Pancreas (tissue), 10 donors: Measurements from ENCODE around the gene YIPF1. TPM values are rescaled to one million over a fixed set of nuclear protein-coding genes. Genes with fewer than 3 reads are reported as not detected.
"Not testable (repeated sequence)": the region's sequence is repeated elsewhere in the genome, so short reads cannot be mapped to it uniquely, and the experiment has no call there.

Experiments
- ATAC-seq, 4 donors: fragments of 200-7000 bp; cut with Tn5 transposase; one replicate each; pipeline versions ENCODE4 v1.8.0 to v1.9.1; 2020; ENCODE audit warnings: mild to moderate bottlenecking in 4 of 4, moderate library complexity in 4 of 4
- DNase-seq, 6 donors: peaks; one replicate each; pipeline ENCODE4 v3.0.0-alpha.2; 2020
- FAIRE-seq: peaks from 2 replicates; lab custom pipeline; 2012; peaks lifted over from hg19 to GRCh38; lab: Jason Lieb, UNC
- H3K27ac ChIP-seq, 4 donors: fragments of 200-600 bp; sonication (generic); 1 replicate in 3 of 4; 2 replicates in 1 of 4; pipeline versions ENCODE4 v1.5.0 to v1.8.0; 2020
- H3K27me3 ChIP-seq, 4 donors: fragments of 200-600 bp; one replicate each; pipeline ENCODE4 v1.8.0; 2021
- H3K36me3 ChIP-seq, 3 donors: fragments of 200-600 bp; sonication (generic) in 1 of 3; one replicate each; pipeline versions ENCODE4 v1.5.0 to v1.8.0; 2020 to 2021
- H3K4me1 ChIP-seq, 3 donors: fragments of 200-600 bp; one replicate each; pipeline ENCODE4 v1.8.0; 2021
- H3K4me3 ChIP-seq, 4 donors: fragments of 200-600 bp; sonication (generic) in 2 of 4; one replicate each; pipeline versions ENCODE4 v1.5.0 to v1.8.0; 2020 to 2021
- H3K9me3 ChIP-seq, 4 donors: fragments of 200-600 bp; one replicate each; pipeline ENCODE4 v1.8.0; 2021
- CTCF ChIP-seq, 4 donors: fragments of 200-600 bp; sonication (generic) in 3 of 4; IDR thresholded peaks; one replicate each; pipeline versions ENCODE4 v1.5.0 to v1.8.0; 2021; ENCODE audit warnings: antibody characterized with exemption in 4 of 4
- WGBS, 2 donors: extraction: QIAGEN DNeasy Blood & Tissue Kit; methylation state at CpG; one replicate each; pipeline ENCODE4 v1.1.7; 2013; 5-methylcytosine and 5-hydroxymethylcytosine counted together
- intact Hi-C, 3 donors: fragments of 100-400 bp; cut with DNase I; formaldehyde crosslinking; loops; one replicate each; pipeline versions ENCODE4 v1.11.1 to v1.14.2; 2022
- polyA plus RNA-seq, 2 donors: library from polyadenylated mRNA; stranded (reverse); fragments of 200-250 nt; gene quantifications; one replicate each; pipeline ENCODE4 v1.2.3, GENCODE V29; 2013
- total RNA-seq, 6 donors: library from RNA; stranded (reverse); fragmentation: NEBNext Ultra II Directional in 4 of 6; extraction: Animal tissue kit (Norgen Biotek cat#: 25700) in 4 of 6; gene quantifications; one replicate each; pipeline versions ENCODE4 v1.2.1 to v1.2.4, GENCODE V29; 2021 to 2023
- donor health status: healthy with polysubstance abuse.
- donor health status: DM: no; HTN: no; CAD: no; lungs with moderate emphysema.
- donor health status: DM: no; HTN: no; CAD: no.
- donor health status: control.
- donor health status: control.
- donor health status: Bipolar disorder and iron deficiency.
- donor health status: DM: yes; HTN: yes; CAD: no.
- donor health status: DM: no; HTN: no; CAD: no.
- donor health status: DM: no; HTN: no; CAD: no.
- donor health status: DM: yes; HTN: yes; CAD: no.

The YIPF1 gene
- total and polyA plus RNA-seq, 8 donors, result 5.6 to 17.7 (median 11.0) TPM

- Histone ChIP-seq H3K36me3 (peaks cover 0 to 15% (median 0%) of the 10 kb centered on the region in 3 donors), H3K9me3 (no peaks in the 10 kb centered on the region), H3K4me1 (no peaks in the 10 kb centered on the region), H3K4me3 (no peak overlapping the region), H3K27me3 (no peaks in the 10 kb centered on the region), H3K27ac (no peak overlapping the region)
- no peak for TF ChIP-seq CTCF (IDR thresholded peaks at IDR 0.05)
- no peak for FAIRE-seq
- no peak for DNase-seq
- ATAC-seq, result no peak
- 95 to 99% methylated on average over 6 of the region's 6 CpGs for WGBS, 2 donors
- intact Hi-C loops, result no loop called here
Observed at GRCh38 chr1:53825306-53825705, 64.3 kb downstream of the YIPF1 start.

DNA sequence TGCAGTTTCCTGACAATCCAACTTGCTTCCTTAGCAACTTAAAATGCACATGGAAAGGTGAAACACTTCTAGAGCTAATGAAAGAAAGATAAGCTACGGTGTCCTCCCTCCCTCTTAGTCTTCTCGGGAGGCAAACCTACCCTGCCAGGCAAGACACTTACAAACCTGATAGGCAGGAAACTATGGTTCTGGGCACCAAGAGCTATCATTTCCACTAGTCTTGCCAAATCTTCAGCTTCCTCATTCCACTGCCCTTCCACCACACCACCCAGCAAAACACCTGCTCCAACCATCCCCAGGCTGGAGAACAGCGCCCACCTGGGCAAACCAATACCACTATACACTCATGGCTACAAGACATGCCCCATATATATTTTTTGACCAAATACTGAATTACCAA is 66.7 kb downstream of the YIPF1 start:
- Histone ChIP-seq H3K4me1 (no peaks in the 10 kb centered on the region), H3K9me3 (no peaks in the 10 kb centered on the region), H3K27ac (no peak overlapping the region), H3K36me3 (peaks cover 0 to 15% (median 0%) of the 10 kb centered on the region in 3 donors), H3K27me3 (no peaks in the 10 kb centered on the region), H3K4me3 (no peak overlapping the region)
- ATAC-seq (no peak), DNase-seq (no peak), FAIRE-seq (no peak)
- intact Hi-C loops, result no loop called here
- WGBS, 2 donors, result 82 to 87% methylated on average over 3 of the region's 3 CpGs
- no peak for TF ChIP-seq CTCF (IDR thresholded peaks at IDR 0.05)

DNA sequence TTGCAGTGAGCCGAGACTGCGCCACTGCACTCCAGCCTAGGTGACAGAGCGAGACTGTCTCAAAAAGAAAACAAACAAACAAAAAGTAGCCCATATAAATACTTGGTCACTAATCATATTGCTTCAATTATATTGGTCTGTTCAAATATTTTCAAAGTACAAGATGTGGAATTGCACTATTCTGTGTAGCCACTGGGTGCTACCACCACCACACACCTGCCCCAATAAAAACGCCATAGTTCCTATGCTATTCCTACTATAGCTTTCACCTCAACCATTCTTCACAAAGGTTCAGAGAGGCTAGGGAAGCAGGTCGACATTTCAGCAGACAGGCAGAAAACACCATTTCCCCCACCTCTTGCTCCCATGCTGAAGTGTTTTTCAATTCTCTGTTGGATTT is 68.2 kb downstream of the YIPF1 start:
- 88 to 96% methylated on average over 5 of the region's 5 CpGs for WGBS, 2 donors
- no peak for DNase-seq

GRCh38 chr1:53819387-53819786 is 70.2 kb downstream of the YIPF1 start:
- no peak for FAIRE-seq

More for the DNA sequence above, 68.2 kb downstream of the YIPF1 start:
- peaks cover 0 to 15% (median 0%) of the 10 kb centered on the region in 3 donors for H3K36me3 ChIP-seq
- H3K9me3 ChIP-seq, result no peaks in the 10 kb centered on the region
- no peak for TF ChIP-seq CTCF (IDR thresholded peaks at IDR 0.05)
- ATAC-seq (no peak), FAIRE-seq (no peak)
- no peaks in the 10 kb centered on the region for H3K27me3 ChIP-seq
- H3K4me1 ChIP-seq, result no peaks in the 10 kb centered on the region
- H3K27ac ChIP-seq, result no peak overlapping the region
- intact Hi-C loops, result no loop called here
- no peak overlapping the region for H3K4me3 ChIP-seq

GRCh38 chr1:53816584-53816983 is 73.0 kb downstream of the YIPF1 start:
- H3K36me3 ChIP-seq, H3K4me3 ChIP-seq, FAIRE-seq, H3K9me3 ChIP-seq, H3K4me1 ChIP-seq, H3K27me3 ChIP-seq, DNase-seq, H3K27ac ChIP-seq, ATAC-seq, intact Hi-C loops: not testable (repeated sequence)
- 97 to 100% methylated on average over 1 of the region's 1 CpG for WGBS, 2 donors

More at GRCh38 chr1:53819387-53819786, 70.2 kb downstream of the YIPF1 start:
- Histone ChIP-seq H3K27me3 (no peaks in the 10 kb centered on the region), H3K9me3 (no peaks in the 10 kb centered on the region), H3K4me3 (no peak overlapping the region), H3K36me3 (peaks cover 0 to under 1% (median 0%) of the 10 kb centered on the region in 3 donors), H3K27ac (no peak overlapping the region), H3K4me1 (no peaks in the 10 kb centered on the region)
- intact Hi-C loops, result no loop called here
- DNase-seq (no peak), ATAC-seq (no peak)
- no peak for TF ChIP-seq CTCF (IDR thresholded peaks at IDR 0.05)

- H3K9me3 ChIP-seq, H3K4me3 ChIP-seq, H3K36me3 ChIP-seq, H3K27me3 ChIP-seq, H3K4me1 ChIP-seq, FAIRE-seq, intact Hi-C loops, H3K27ac ChIP-seq, ATAC-seq, DNase-seq: not testable (repeated sequence)
- 74 to 81% methylated on average over 1 of the region's 1 CpG for WGBS, 2 donors
Observed at GRCh38 chr1:53815484-53815883, 74.1 kb downstream of the YIPF1 start.
